NK-92 (cell line): ENCODE measurements around the gene C14orf132.
"Not testable (repeated sequence)": the region's sequence is repeated elsewhere in the genome, so short reads cannot be mapped to it uniquely, and the experiment has no call there.

Experiments used
- DNase-seq: peaks from one replicate; lab custom pipeline; 2025; ENCODE audit not compliant: unreplicated experiment; lab: John Stamatoyannopoulos, UW

Gene C14orf132

DNA sequence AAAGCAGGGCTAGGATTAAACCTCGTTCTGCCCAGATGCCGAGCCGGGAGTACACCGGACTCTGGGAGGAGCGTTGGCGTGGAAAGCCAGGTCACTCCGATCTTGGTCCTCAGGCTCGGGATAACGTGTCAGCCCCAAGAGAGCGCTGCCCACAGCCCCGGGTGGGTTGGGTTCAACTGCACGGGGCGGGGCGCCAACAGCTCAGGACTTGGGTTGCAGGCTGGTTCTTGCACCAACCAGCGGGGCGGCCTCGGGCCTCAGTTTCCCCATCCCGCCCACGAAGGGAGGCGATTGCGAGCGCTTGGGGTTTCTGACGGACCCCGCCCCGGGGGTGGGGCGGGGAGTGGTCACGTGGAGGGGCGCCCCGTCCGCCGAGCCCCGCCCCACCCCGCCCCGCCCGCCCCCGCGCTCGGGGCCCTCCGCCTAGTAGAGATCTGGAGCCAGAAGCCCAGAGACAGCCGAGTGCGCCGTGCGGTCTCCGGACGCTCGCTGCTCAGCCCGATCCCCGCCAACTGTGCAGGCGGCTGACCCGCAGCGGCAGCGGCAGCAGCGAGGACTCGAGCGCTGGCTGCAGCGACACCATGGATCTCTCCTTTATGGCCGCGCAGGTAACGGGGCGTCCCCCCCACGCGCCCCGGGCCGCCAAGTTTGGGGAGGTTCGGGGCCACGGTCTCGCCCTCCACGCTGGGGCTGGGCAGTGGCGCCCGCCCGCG is at the start of gene C14orf132:
TSS of gene C14orf132 (plus strand) at position 443 of the 713 bp plus-strand sequence. CDS start at position 582, 139 bp downstream.
- DNase-seq, result no peak

GRCh38 chr14:95993768-95994592 is 45.2 kb upstream of the C14orf132 start:
- no peak for DNase-seq

- DNase-seq, result no peak
These were observed 44.6 kb upstream of the C14orf132 start for GRCh38 chr14:95994593-95994928.

GRCh38 chr14:95998656-95999055 is 40.5 kb upstream of the C14orf132 start:
- no peak for DNase-seq

- DNase-seq, result no peak
These were observed 37.2 kb upstream of the C14orf132 start for GRCh38 chr14:96001866-96002497.

DNA sequence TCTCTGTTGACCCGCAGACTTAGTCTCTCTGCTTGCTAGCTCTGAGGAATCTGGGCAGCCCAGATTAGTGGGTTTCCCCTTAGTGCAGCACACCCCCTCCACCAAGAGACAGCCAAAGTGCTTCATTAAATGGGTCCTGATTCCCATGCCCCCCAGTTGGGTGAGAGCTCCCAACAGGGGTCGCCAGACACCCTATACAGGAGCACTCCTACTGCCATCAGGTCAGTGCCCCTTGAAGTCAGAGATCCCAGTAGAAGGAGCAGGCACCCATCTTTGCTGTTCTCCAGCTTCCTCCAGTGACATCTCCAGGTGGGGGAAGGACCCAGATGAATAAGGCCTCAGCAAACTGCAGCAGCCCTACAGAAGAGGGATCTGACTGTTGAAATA is 36.7 kb upstream of the C14orf132 start:
- DNase-seq, result no peak

- DNase-seq, result no peak
These were observed 28.0 kb upstream of the C14orf132 start for GRCh38 chr14:96011131-96011530.

GRCh38 chr14:96011607-96012006 is 27.6 kb upstream of the C14orf132 start:
- no peak for DNase-seq

GRCh38 chr14:96012757-96013156 is 26.4 kb upstream of the C14orf132 start:
- not testable (repeated sequence) for DNase-seq

- DNase-seq, result no peak
These were observed 25.0 kb upstream of the C14orf132 start for GRCh38 chr14:96014176-96014575.

DNA sequence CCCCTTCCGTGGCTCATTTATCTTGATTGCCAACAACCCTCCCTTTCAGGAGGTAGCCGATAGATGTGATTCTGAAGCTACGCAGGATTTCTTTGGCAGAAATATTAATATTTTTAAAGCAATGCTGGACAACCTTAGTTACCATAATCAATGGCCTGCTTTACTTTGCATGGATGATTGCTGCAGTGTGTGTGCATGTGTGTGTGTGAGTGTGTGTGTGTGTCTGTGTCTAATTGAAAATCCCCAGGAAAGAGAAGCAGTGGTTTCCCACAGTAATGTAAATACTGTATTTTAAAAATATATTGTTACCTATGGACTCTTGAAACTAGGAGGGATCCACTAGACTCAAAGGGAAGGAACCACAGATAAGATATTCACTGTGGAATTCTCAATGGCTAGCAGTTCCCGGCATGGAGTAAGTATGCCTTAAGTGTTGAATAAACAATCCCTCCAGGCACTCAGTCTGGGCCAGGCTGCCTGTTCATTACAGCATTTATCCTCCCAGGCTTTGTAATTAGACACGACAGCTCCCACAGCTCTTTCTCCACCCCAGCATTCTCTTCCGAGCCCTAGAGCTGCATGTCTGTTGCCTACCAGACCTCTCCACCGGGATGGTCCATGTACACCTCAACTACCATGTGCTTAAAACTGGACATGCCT is 22.5 kb upstream of the C14orf132 start:
- DNase-seq, result no peak

DNA sequence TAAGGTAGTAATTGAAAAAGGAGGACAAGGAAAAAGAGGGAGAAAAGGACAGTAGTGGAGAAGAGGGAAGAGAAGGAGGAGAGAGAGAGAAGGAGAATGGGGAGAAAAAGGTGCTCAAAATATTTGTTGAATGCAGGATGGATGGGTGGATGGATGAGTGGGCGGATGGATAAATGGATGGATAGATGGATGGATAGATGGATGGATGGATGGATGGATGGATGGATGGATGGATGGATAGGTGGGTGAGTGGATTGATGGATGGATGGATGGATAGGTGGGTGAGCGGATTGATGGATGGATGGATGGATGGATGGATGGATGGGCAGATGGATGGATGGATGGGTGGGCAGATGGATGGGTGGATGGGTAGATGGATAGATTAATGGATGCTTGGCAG is 21.3 kb upstream of the C14orf132 start:
- no peak for DNase-seq

DNA sequence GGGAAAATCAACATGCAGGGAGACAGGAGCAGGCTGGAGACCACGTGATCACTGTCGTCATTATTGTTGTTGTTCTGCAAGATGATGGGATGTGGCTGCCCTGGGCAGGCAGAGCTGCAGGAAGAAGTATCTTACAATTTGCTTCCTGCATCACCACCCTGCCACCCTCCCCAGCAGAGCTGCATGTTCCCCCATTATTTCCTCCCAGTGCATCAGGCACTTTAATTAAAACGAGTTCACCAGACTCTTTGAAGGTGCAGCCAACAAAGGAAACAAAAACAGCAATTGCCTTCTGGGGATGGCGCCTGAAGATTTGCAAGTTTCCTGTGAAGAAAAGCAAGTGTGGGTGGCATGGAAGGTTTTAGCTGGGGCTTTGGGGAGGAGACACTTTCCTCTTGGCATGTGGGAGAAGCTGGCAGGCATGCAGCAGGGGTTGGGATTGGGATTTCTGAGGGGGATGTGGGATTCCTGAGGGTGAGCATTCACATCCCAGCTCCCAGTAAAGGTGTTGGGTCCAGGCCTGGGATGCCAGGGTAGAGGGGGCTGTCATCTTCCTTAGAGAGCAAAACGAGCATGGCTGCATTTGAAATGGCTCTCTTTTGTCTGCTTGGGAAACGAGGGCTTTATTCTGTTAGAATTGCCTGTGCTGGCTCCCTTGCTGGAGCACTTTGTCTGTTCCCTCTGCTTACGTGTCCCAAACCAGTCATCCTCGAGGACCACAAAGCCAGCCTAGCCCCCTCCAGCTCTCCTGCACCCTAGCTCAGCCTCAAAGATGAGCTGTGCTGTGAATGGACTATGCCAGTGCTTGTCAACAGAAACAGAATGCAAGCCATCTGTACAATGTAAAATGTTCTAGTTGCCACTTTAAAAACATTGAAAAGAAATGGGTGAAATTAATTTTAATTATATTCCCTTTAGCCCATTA is 11.5 kb upstream of the C14orf132 start:
- no peak for DNase-seq

DNA sequence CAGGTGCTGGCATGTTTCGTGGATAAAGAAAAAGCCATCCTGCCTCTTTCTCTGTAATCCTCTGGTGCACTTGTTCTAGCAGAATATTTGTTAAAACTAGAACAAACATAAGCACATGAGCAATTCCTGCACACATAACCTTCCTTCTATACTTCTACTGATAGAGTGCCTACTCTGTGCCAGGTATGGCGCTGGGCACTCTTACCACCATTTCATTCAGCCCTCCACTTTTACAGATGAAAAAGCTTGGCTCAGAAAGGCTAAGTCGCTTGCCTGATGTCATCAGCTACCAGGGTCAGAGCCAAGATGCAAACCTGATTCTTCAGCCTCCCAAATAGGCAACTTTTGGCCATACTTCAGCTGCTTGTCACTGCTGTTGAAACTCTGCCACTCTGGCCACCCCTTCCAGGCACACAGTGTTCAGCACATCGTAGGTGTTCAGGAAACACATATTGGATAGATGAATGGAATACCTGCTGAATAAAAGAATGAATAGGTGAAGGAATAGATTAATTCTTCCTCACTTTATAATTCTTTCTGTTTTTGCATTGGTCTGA is 10.0 kb upstream of the C14orf132 start:
- no peak for DNase-seq

GRCh38 chr14:96030108-96030760 is 8.9 kb upstream of the C14orf132 start:
- no peak for DNase-seq

DNA sequence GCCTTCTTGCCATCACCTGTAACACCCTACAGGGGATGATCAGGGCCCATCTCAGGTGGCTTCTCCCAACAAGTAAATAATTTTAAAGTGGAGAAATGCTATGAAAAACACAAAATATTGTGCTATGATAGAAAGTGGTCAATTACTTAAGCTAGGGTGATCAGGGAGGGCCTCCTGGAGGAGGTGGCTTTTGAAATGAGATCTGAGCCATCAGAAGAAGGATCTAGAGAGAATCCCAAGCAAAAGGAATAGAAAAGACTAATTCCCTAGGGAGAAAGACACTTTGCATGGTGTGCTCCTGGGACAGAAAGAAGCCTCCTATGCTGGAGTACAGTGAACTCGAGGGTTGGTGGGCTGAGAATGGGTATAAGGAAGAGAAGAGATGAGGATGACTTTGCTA is 7.5 kb upstream of the C14orf132 start:
- DNase-seq, result no peak

DNA sequence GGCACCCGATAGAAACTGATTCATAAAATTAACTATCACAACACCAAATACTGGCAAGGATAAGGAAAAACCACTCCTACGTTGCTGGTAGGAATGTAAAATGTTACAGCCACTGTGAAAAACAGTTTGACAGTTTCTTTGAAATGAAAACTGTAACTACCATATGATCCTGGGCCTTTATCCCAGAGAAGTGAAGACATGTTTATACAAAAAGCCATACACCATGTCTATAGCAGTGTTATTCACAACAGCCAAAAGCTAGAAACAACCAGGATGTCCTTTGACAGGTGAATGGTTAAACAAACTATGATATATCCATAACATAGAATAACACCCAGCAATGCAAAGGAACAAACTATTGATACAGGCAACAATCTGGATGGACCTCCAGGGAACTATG is 3.7 kb upstream of the C14orf132 start:
- no peak for DNase-seq

GRCh38 chr14:96037891-96038557 is 1.1 kb upstream of the C14orf132 start:
- no peak for DNase-seq

GRCh38 chr14:96038558-96038919 is 623 bp upstream of the C14orf132 start:
- no peak for DNase-seq
